Neural progenitor cell (in vitro differentiated cells): ENCODE measurements around the gene DDX24. TPM values are rescaled to one million over a fixed set of nuclear protein-coding genes. Genes with fewer than 3 reads are reported as not detected.

Experiments used
- DNase-seq: peaks from one replicate; pipeline ENCODE4 v3.0.0-alpha.2; 2016; ENCODE audit warnings: low spot score
- H2AFZ ChIP-seq: fragments of 200-600 bp; sonication (generic); replicated peaks from 2 replicates; pipeline ENCODE4 v1.6.1; 2016; ENCODE audit warnings: antibody characterized with exemption
- H3F3A ChIP-seq: fragments of 200-600 bp; sonication (generic); 2 replicates; pipeline ENCODE4 v1.6.1; 2016; ENCODE audit warnings: antibody characterized with exemption, low read depth
- H3K27ac ChIP-seq: fragments of 200-600 bp; sonication (generic); 2 replicates; pipeline ENCODE4 v1.5.1; 2016; ENCODE audit warnings: mild to moderate bottlenecking
- H3K27me3 ChIP-seq: fragments of 200-600 bp; sonication (generic); 2 replicates; pipeline ENCODE4 v1.6.1; 2016; ENCODE audit warnings: mild to moderate bottlenecking, moderate library complexity
- H3K36me3 ChIP-seq: fragments of 200-600 bp; sonication (generic); 2 replicates; pipeline ENCODE4 v1.5.1; 2016
- H3K4me1 ChIP-seq: fragments of 200-600 bp; sonication (generic); 2 replicates; pipeline ENCODE4 v1.6.1; 2016; ENCODE audit warnings: mixed run types
- H3K4me2 ChIP-seq: fragments of 200-600 bp; sonication (generic); 2 replicates; pipeline ENCODE4 v1.6.1; 2016
- H3K4me3 ChIP-seq: fragments of 200-600 bp; sonication (generic); 2 replicates; pipeline ENCODE4 v1.5.1; 2016
- H3K79me2 ChIP-seq: fragments of 200-600 bp; sonication (generic); 2 replicates; pipeline ENCODE4 v1.6.1; 2016; ENCODE audit warnings: low read depth
- H3K9ac ChIP-seq: fragments of 200-600 bp; sonication (generic); 2 replicates; pipeline ENCODE4 v1.6.1; 2016
- H3K9me3 ChIP-seq: fragments of 200-600 bp; sonication (generic); 2 replicates; pipeline ENCODE4 v1.5.1; 2016; ENCODE audit warnings: low read depth
- H4K20me1 ChIP-seq: fragments of 200-600 bp; sonication (generic); 2 replicates; pipeline ENCODE4 v1.6.1; 2016; ENCODE audit warnings: low read depth
- H3K27ac Mint-ChIP-seq: 3 replicates; pipeline ENCODE4 v1.8.0; 2021; ENCODE audit warnings: mixed read lengths
- H3K27me3 Mint-ChIP-seq: 2 replicates; pipeline ENCODE4 v1.8.0; 2022; ENCODE audit warnings: low read depth, mild to moderate bottlenecking, inconsistent platforms, moderate library complexity, mixed read lengths; ENCODE audit not compliant: insufficient read depth
- H3K36me3 Mint-ChIP-seq: 3 replicates; pipeline ENCODE4 v1.8.0; 2021; ENCODE audit warnings: mixed read lengths
- H3K4me1 Mint-ChIP-seq: 3 replicates; pipeline ENCODE4 v1.8.0; 2021; ENCODE audit warnings: mixed read lengths
- H3K4me3 Mint-ChIP-seq: 3 replicates; pipeline ENCODE4 v1.8.0; 2021; ENCODE audit warnings: mild to moderate bottlenecking, moderate library complexity, mixed read lengths
- H3K9me3 Mint-ChIP-seq: 3 replicates; pipeline ENCODE4 v1.8.0; 2020; ENCODE audit warnings: mixed read lengths
- EZH2 ChIP-seq: fragments of 200-600 bp; sonication (generic); IDR thresholded peaks from 2 replicates; pipeline ENCODE4 v1.6.1; 2017; ENCODE audit warnings: antibody characterized with exemption, mild to moderate bottlenecking, moderate library complexity
- EZH2phosphoT487 ChIP-seq: fragments of 200-600 bp; sonication (generic); IDR thresholded peaks from 2 replicates; pipeline ENCODE4 v1.6.1; 2017; ENCODE audit warnings: antibody characterized with exemption
- total RNA-seq: library from RNA; depleted of rRNA; stranded (reverse); fragments of >200 nt; gene quantifications from 2 replicates; pipeline ENCODE4 v1.2.3, GENCODE V29; 2015; ENCODE audit warnings: low replicate concordance
- TF ChIP-seq, protein P1 (sequence below): fragments of 200-600 bp; sonication (generic); IDR thresholded peaks from 2 replicates; pipeline ENCODE4 v1.5.1; 2017; ENCODE audit warnings: antibody characterized with exemption, mild to moderate bottlenecking

The DDX24 gene
- total RNA-seq, 1 donor from 2014 or later, result 153 TPM

DNA sequence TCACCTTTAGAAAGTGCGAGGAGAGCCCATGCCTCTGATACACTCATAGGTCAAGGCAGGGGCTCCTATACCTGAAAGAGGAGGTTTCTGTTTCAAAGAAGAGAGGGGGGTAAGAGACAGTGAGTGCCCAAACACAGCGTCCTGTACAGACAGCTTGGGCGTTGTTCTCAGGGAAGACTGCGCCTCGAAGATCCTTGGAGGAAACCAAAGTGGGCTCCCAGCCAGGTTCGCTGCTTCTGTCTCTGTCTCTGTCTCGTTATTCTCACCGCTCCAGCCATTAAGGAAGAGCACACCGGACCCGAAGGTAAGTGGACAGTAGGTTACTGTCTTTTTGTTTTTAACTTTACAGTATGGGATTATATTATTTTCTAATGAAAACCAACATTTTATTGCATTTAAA is 23.7 kb upstream of the DDX24 start:
- no peaks in the 10 kb centered on the region for H3K27me3 ChIP-seq
- no peak for DNase-seq
- H3K9me3 ChIP-seq, result no peaks in the 10 kb centered on the region
- no peak overlapping the region for H3K9ac ChIP-seq
- no peaks in the 10 kb centered on the region for H3K79me2 ChIP-seq
- no peaks in the 10 kb centered on the region for H3F3A ChIP-seq
- H3K4me3 ChIP-seq, result no peak overlapping the region
- Mint-ChIP-seq H3K9me3 (no peaks in the 10 kb centered on the region), H3K36me3 (peaks cover 10% of the 10 kb centered on the region), H3K27ac (no peak overlapping the region), H3K4me3 (no peak overlapping the region), H3K27me3 (peaks cover 5% of the 10 kb centered on the region), H3K4me1 (peaks cover 8% of the 10 kb centered on the region)
- peaks cover 5% of the 10 kb centered on the region for H3K4me1 ChIP-seq
- H4K20me1 ChIP-seq, result no peaks in the 10 kb centered on the region
- no peak overlapping the region for H2AFZ ChIP-seq
- H3K36me3 ChIP-seq, result no peaks in the 10 kb centered on the region
- H3K4me2 ChIP-seq, result no peak overlapping the region
- H3K27ac ChIP-seq, result no peak overlapping the region
- TF ChIP-seq, protein P1, sequence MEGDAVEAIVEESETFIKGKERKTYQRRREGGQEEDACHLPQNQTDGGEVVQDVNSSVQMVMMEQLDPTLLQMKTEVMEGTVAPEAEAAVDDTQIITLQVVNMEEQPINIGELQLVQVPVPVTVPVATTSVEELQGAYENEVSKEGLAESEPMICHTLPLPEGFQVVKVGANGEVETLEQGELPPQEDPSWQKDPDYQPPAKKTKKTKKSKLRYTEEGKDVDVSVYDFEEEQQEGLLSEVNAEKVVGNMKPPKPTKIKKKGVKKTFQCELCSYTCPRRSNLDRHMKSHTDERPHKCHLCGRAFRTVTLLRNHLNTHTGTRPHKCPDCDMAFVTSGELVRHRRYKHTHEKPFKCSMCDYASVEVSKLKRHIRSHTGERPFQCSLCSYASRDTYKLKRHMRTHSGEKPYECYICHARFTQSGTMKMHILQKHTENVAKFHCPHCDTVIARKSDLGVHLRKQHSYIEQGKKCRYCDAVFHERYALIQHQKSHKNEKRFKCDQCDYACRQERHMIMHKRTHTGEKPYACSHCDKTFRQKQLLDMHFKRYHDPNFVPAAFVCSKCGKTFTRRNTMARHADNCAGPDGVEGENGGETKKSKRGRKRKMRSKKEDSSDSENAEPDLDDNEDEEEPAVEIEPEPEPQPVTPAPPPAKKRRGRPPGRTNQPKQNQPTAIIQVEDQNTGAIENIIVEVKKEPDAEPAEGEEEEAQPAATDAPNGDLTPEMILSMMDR, result no peak
- no peak for TF ChIP-seq EZH2
- TF ChIP-seq EZH2phosphoT487, result no peak

DNA sequence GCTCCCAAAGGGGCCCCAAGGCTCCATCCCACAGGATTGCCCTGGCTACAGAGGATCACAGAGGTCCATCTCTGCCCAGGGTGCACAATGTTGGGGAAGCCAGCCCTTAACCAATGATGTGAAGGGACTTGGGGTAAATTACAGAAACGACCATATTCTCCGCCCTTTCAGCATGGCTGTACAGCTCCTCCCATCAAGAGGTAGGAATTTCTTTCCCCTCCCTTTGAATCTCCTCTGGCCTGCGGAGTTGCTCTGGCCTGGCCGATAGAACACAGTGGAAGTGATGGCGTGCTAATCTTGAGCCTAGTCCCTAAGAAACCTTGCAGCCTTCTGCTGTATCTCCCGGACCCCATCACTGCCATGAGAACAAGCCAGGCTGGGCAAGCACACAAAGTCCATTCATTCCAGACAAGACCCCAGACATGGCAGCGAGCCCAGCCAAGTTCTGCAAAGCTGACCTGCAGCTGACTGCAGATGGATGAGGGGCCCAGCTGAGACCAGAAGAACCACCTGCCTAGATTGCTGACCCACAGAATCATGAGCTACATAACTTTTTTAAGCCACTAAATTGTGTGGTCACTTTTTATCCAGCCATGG is 22.6 kb upstream of the DDX24 start:
- H3K9ac ChIP-seq, result no peak overlapping the region
- H3K4me2 ChIP-seq, result no peak overlapping the region
- DNase-seq, result no peak
- H3K4me1 Mint-ChIP-seq, result peaks cover 7% of the 10 kb centered on the region
- H3K4me3 Mint-ChIP-seq, result no peak overlapping the region
- no peak overlapping the region for H3K4me3 ChIP-seq
- TF ChIP-seq EZH2phosphoT487 (no peak), EZH2 (no peak)
- TF ChIP-seq, protein P1, result no peak
- H3K36me3 ChIP-seq, result no peaks in the 10 kb centered on the region
- H3K36me3 Mint-ChIP-seq, result peaks cover 15% of the 10 kb centered on the region
- H3K9me3 ChIP-seq, result no peaks in the 10 kb centered on the region
- no peaks in the 10 kb centered on the region for H4K20me1 ChIP-seq
- H3K27me3 ChIP-seq, result no peaks in the 10 kb centered on the region
- H3F3A ChIP-seq, result no peaks in the 10 kb centered on the region
- H3K27me3 Mint-ChIP-seq, result peaks cover 4% of the 10 kb centered on the region
- no peak overlapping the region for H2AFZ ChIP-seq
- H3K4me1 ChIP-seq, result peaks cover 5% of the 10 kb centered on the region
- no peak overlapping the region for H3K27ac ChIP-seq
- H3K9me3 Mint-ChIP-seq, result no peaks in the 10 kb centered on the region
- H3K27ac Mint-ChIP-seq, result no peak overlapping the region
- no peaks in the 10 kb centered on the region for H3K79me2 ChIP-seq

DNA sequence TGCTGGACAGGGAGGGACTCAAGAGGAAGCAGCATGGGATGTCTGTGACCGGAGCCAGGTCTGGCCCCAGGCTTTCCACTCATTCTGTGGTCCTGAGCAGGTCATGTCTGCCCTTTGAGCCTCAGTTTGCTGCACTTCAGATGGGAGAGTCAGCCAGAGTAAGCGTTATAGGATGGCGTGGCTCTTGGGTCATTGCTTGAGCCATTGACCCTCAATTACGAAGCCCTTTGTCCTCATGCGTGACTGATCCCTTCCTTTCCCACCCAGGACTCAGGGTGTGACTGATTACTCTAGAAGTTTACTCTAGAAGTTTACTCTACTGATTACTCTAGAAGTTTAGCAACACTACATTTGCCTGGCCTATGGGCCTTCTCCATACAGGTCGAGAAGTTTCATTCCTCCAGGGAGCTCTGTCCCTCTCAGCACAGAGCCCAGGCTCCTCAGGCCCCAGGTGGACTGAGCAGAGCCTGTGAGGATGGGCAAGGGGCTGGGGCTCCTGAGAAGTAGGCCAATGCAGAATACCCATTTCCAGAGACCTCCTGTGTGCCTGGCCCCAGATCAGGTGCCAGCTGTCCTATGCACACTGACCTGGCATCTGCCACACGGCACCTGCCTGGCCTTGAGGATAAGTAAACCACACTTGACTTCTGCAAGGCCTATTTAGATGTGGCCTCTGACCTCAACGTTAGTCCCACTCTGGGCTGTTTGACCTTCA is 21.9 kb upstream of the DDX24 start:
- no peaks in the 10 kb centered on the region for H3K27me3 ChIP-seq
- H3K36me3 ChIP-seq, result no peaks in the 10 kb centered on the region
- H3K9ac ChIP-seq, result no peak overlapping the region
- peaks cover 4% of the 10 kb centered on the region for H3K27me3 Mint-ChIP-seq
- H3K4me2 ChIP-seq, result no peak overlapping the region
- no peaks in the 10 kb centered on the region for H3K79me2 ChIP-seq
- H3K9me3 Mint-ChIP-seq, result no peaks in the 10 kb centered on the region
- TF ChIP-seq, protein P1, result no peak
- DNase-seq, result no peak
- no peaks in the 10 kb centered on the region for H3F3A ChIP-seq
- peaks cover 5% of the 10 kb centered on the region for H3K4me1 ChIP-seq
- H3K27ac Mint-ChIP-seq, result no peak overlapping the region
- H3K36me3 Mint-ChIP-seq, result peaks cover 20% of the 10 kb centered on the region
- no peak overlapping the region for H3K4me3 ChIP-seq
- peaks cover 2% of the 10 kb centered on the region for H3K4me1 Mint-ChIP-seq
- H4K20me1 ChIP-seq, result no peaks in the 10 kb centered on the region
- no peak overlapping the region for H3K4me3 Mint-ChIP-seq
- no peaks in the 10 kb centered on the region for H3K9me3 ChIP-seq
- no peak overlapping the region for H2AFZ ChIP-seq
- H3K27ac ChIP-seq, result no peak overlapping the region
